Gastrocnemius medialis (tissue), 4 donors: ENCODE results near the gene FGF22.

Experiments
- POLR2A ChIP-seq, 2 donors: fragments of 450-650 bp; IDR thresholded peaks; one replicate each; pipeline ENCODE4 v1.6.1; 2017; ENCODE audit warnings: antibody characterized with exemption in 2 of 2, mild to moderate bottlenecking in 2 of 2, moderate library complexity in 2 of 2
- TF ChIP-seq, protein P1 (sequence below), 5 experiments: fragments of 450-650 bp in 3 of 5; fragments of 200-600 bp in 2 of 5; sonication (generic) in 2 of 5; IDR thresholded peaks in 4 of 5; conservative IDR thresholded peaks in 1 of 5; 1 replicate in 4 of 5; 2 replicates in 1 of 5; pipeline ENCODE4 v1.5.1; 2016 to 2019; ENCODE audit warnings: antibody characterized with exemption in 5 of 5, mild to moderate bottlenecking in 3 of 5, moderate library complexity in 3 of 5

DNA sequence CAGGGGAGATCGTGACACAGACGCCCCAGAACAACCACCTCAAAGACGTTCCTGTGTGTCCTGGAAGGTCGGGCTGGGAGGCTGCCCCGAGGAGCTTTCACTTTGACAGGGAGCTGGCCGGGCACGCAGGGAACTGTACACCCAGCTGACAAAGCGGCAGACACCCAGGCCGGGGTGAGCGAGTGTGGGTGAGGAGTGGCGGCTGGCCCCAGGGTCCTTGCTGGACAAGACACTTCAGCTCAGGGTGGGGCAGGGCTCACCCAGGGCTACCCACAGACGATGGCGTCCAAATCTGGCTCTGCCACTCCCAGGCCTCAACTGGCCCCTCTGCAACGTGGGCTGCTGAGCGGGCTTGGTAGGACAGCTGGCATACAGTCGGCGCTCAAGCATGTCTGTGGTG lies 2.0 kb downstream of the FGF22 start:
- TF ChIP-seq, protein P1, sequence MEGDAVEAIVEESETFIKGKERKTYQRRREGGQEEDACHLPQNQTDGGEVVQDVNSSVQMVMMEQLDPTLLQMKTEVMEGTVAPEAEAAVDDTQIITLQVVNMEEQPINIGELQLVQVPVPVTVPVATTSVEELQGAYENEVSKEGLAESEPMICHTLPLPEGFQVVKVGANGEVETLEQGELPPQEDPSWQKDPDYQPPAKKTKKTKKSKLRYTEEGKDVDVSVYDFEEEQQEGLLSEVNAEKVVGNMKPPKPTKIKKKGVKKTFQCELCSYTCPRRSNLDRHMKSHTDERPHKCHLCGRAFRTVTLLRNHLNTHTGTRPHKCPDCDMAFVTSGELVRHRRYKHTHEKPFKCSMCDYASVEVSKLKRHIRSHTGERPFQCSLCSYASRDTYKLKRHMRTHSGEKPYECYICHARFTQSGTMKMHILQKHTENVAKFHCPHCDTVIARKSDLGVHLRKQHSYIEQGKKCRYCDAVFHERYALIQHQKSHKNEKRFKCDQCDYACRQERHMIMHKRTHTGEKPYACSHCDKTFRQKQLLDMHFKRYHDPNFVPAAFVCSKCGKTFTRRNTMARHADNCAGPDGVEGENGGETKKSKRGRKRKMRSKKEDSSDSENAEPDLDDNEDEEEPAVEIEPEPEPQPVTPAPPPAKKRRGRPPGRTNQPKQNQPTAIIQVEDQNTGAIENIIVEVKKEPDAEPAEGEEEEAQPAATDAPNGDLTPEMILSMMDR (IDR thresholded peaks at IDR 0.05 in 4 of 5, conservative IDR thresholded peaks at IDR 0.05 in 1 of 5) = no peak
- TF ChIP-seq POLR2A (IDR thresholded peaks at IDR 0.05) = no peak
